ENCODE data around the gene HLA-B. TPM values are rescaled to one million over a fixed set of nuclear protein-coding genes. Genes with fewer than 3 reads are reported as not detected.

Gene HLA-B
- total RNA-seq, 1 experiment from 2014 or later, result 41.9 TPM

GRCh38 chr6:31353384-31353945 lies 3.5 kb downstream of the HLA-B start:
- ChIA-PET POLR2A (no interaction called here), CTCF (interaction anchor here (1.4 kb wide), 1 partner anchor 13 kb away, joined by 4 read pairs; no protein-coding TSS in a partner anchor)
- Mint-ChIP-seq H3K36me3 (ENCODE audit: insufficient read depth, unreplicated experiment) (no peaks in the 10 kb centered on the region), H3K27me3 (ENCODE audit: insufficient read depth, unreplicated experiment) (peaks cover 16% of the 10 kb centered on the region), H3K4me1 (ENCODE audit: low read depth, unreplicated experiment) (no peaks in the 10 kb centered on the region), H3K27ac (ENCODE audit: unreplicated experiment) (no peak overlapping the region), H3K4me3 (ENCODE audit: unreplicated experiment) (no peak overlapping the region), H3K9me3 (ENCODE audit: unreplicated experiment) (no peaks in the 10 kb centered on the region)
- H3K4me3 ChIP-seq (ENCODE audit: low read depth, low read length), result no peak overlapping the region
- TF ChIP-seq, protein P1, sequence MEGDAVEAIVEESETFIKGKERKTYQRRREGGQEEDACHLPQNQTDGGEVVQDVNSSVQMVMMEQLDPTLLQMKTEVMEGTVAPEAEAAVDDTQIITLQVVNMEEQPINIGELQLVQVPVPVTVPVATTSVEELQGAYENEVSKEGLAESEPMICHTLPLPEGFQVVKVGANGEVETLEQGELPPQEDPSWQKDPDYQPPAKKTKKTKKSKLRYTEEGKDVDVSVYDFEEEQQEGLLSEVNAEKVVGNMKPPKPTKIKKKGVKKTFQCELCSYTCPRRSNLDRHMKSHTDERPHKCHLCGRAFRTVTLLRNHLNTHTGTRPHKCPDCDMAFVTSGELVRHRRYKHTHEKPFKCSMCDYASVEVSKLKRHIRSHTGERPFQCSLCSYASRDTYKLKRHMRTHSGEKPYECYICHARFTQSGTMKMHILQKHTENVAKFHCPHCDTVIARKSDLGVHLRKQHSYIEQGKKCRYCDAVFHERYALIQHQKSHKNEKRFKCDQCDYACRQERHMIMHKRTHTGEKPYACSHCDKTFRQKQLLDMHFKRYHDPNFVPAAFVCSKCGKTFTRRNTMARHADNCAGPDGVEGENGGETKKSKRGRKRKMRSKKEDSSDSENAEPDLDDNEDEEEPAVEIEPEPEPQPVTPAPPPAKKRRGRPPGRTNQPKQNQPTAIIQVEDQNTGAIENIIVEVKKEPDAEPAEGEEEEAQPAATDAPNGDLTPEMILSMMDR (IDR thresholded peaks at IDR 0.05; ENCODE audit: insufficient read depth in 1 of 2, low read depth in 1 of 2, low read length in 1 of 2, severe bottlenecking in 1 of 2, unreplicated experiment in 1 of 2), result no peak
- BruUV-seq (replicated peaks), result no TSS peak
- no peaks in the 10 kb centered on the region for H3K4me1 ChIP-seq
- intact Hi-C loops (cut with micrococcal nuclease; ENCODE audit: unreplicated experiment), result loop anchor here (10.0 kb wide), 1 partner anchor 79 kb away; the partner anchor contains the start of gene HLA-C
- DNase-seq, result no peak
- H3K36me3 ChIP-seq (ENCODE audit: control insufficient read depth, insufficient read depth, low read length), result no peaks in the 10 kb centered on the region
- H3K9me3 ChIP-seq, result no peaks in the 10 kb centered on the region
- H3K27me3 ChIP-seq (replicated peaks; ENCODE audit: control insufficient read depth, insufficient read depth, low read length), result no peaks in the 10 kb centered on the region; the same call in 1 of the 2 replicates

- Mint-ChIP-seq H3K27ac (ENCODE audit: unreplicated experiment) (no peak overlapping the region), H3K4me1 (ENCODE audit: low read depth, unreplicated experiment) (no peaks in the 10 kb centered on the region), H3K4me3 (ENCODE audit: unreplicated experiment) (no peak overlapping the region), H3K9me3 (ENCODE audit: unreplicated experiment) (no peaks in the 10 kb centered on the region), H3K27me3 (ENCODE audit: insufficient read depth, unreplicated experiment) (peaks cover 13% of the 10 kb centered on the region), H3K36me3 (ENCODE audit: insufficient read depth, unreplicated experiment) (no peaks in the 10 kb centered on the region)
- BruUV-seq (replicated peaks), result no TSS peak
- H3K27me3 ChIP-seq (replicated peaks; ENCODE audit: control insufficient read depth, insufficient read depth, low read length), result no peaks in the 10 kb centered on the region; the same call in 1 of the 2 replicates
- TF ChIP-seq, protein P1 (IDR thresholded peaks at IDR 0.05; ENCODE audit: insufficient read depth in 1 of 2, low read depth in 1 of 2, low read length in 1 of 2, severe bottlenecking in 1 of 2, unreplicated experiment in 1 of 2), result no peak
- no peak for DNase-seq
- ChIA-PET POLR2A (no interaction called here), CTCF (interaction anchor here (1.4 kb wide), 1 partner anchor 14 kb away, joined by 4 read pairs; no protein-coding TSS in a partner anchor)
- no peaks in the 10 kb centered on the region for H3K9me3 ChIP-seq
- H3K4me1 ChIP-seq, result peaks cover 2% of the 10 kb centered on the region; the same call in 1 of the 2 replicates
- H3K36me3 ChIP-seq (ENCODE audit: control insufficient read depth, insufficient read depth, low read length), result no peaks in the 10 kb centered on the region
- intact Hi-C loops (cut with micrococcal nuclease; ENCODE audit: unreplicated experiment), result loop anchor here (10.0 kb wide), 1 partner anchor 78 kb away; the partner anchor contains the start of gene HLA-C
- no peak overlapping the region for H3K4me3 ChIP-seq (ENCODE audit: low read depth, low read length)
Measured at GRCh38 chr6:31352683-31353383, 4.1 kb downstream of the HLA-B start.

- DNase-seq, result no peak
- Mint-ChIP-seq H3K4me1 (ENCODE audit: low read depth, unreplicated experiment) (no peaks in the 10 kb centered on the region), H3K27ac (ENCODE audit: unreplicated experiment) (no peak overlapping the region), H3K4me3 (ENCODE audit: unreplicated experiment) (no peak overlapping the region), H3K36me3 (ENCODE audit: insufficient read depth, unreplicated experiment) (no peaks in the 10 kb centered on the region), H3K27me3 (ENCODE audit: insufficient read depth, unreplicated experiment) (peaks cover 13% of the 10 kb centered on the region), H3K9me3 (ENCODE audit: unreplicated experiment) (no peaks in the 10 kb centered on the region)
- H3K36me3 ChIP-seq (ENCODE audit: control insufficient read depth, insufficient read depth, low read length), result no peaks in the 10 kb centered on the region
- H3K27me3 ChIP-seq (replicated peaks; ENCODE audit: control insufficient read depth, insufficient read depth, low read length), result no peaks in the 10 kb centered on the region; the same call in 1 of the 2 replicates
- H3K9me3 ChIP-seq, result no peaks in the 10 kb centered on the region
- no TSS peak for BruUV-seq (replicated peaks)
- intact Hi-C loops (cut with micrococcal nuclease; ENCODE audit: unreplicated experiment), result loop anchor here (10.0 kb wide), 1 partner anchor 77 kb away; the partner anchor contains the start of gene HLA-C
- ChIA-PET CTCF (no interaction called here), POLR2A (no interaction called here)
- peaks cover 2% of the 10 kb centered on the region; the same call in 1 of the 2 replicates for H3K4me1 ChIP-seq
- H3K4me3 ChIP-seq (ENCODE audit: low read depth, low read length), result no peak overlapping the region
- TF ChIP-seq, protein P1 (IDR thresholded peaks at IDR 0.05; ENCODE audit: insufficient read depth in 1 of 2, low read depth in 1 of 2, low read length in 1 of 2, severe bottlenecking in 1 of 2, unreplicated experiment in 1 of 2), result no peak
Measured at GRCh38 chr6:31352310-31352682, 4.7 kb downstream of the HLA-B start.

All from Caco-2 (cell line).